LNCAP (cell line): ENCODE data around the gene RXFP4.

Source experiments
- TF ChIP-seq, protein P1 (sequence below): fragments of 450-650 bp; IDR thresholded peaks from 2 replicates; pipeline ENCODE4 v1.5.1; 2017; ENCODE audit warnings: mild to moderate bottlenecking

RXFP4 gene

DNA sequence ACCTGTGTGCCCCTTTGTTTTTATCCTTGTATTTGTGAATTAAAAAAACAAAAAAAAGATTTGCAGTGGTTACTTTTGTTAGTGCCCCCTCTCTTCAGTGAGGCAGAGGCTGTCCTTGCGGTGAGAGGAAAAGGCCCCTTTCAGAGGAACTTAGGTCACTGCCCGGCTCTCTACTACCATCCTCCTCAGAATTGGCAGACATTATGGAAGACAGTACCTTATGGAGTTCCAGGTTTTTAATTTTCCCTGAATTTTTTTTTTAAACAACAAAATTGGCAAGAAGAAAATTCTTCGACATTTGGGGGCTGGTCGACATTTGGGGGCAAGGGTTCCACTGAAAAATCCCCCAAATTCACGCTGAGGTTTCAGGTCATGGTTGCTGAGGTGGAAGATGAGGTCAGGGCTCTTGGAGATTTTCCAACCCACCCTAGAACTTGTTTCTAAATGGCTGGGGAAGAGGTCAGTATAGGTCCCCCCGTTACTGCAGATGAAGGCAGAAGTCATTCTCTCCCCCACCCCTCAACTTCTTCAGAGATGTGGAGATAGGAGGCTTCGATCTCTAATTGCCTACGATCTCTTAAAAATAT lies 5.3 kb downstream of the RXFP4 start:
- TF ChIP-seq, protein P1, sequence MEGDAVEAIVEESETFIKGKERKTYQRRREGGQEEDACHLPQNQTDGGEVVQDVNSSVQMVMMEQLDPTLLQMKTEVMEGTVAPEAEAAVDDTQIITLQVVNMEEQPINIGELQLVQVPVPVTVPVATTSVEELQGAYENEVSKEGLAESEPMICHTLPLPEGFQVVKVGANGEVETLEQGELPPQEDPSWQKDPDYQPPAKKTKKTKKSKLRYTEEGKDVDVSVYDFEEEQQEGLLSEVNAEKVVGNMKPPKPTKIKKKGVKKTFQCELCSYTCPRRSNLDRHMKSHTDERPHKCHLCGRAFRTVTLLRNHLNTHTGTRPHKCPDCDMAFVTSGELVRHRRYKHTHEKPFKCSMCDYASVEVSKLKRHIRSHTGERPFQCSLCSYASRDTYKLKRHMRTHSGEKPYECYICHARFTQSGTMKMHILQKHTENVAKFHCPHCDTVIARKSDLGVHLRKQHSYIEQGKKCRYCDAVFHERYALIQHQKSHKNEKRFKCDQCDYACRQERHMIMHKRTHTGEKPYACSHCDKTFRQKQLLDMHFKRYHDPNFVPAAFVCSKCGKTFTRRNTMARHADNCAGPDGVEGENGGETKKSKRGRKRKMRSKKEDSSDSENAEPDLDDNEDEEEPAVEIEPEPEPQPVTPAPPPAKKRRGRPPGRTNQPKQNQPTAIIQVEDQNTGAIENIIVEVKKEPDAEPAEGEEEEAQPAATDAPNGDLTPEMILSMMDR, result no peak

DNA sequence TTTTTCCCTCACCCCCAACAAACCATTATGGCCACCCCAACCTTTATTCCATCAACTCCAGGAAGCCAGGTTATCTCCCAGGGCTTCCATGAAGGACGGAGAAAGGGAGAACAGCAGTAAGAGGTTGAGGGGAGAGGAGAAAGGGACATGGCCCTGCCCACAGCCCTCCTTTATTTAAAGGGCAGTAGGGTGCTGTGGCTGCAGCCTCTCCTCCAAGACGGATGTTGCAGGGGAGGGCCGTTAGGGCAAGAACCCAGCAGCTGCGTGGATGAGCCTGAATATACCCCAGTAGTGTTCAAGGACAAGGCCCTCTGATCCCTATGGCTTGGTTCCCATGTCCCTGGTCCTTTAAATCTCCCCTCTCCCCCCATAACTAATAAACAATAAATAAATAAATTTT lies 5.9 kb downstream of the RXFP4 start:
- TF ChIP-seq, protein P1, result no peak

DNA sequence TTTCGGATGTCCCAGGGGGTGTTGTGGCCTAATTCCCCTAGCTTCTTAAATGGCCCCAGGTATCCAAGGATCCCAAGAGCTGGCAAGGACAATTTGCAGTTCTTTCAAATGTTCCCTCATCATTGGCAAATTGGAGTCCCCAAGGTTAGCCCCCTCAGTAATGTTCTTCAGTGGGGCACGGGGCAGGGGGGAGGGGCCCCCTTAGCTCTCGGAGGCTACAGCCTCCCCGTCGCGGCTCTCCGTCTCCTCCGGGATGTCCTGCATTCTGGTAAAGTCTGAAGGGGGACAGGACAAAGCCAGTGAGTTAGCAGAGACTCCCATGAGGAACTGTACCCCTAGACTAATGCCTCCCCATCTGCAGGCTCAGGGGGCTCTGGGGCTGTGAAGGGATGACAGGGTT lies 6.3 kb downstream of the RXFP4 start:
- TF ChIP-seq, protein P1, result no peak

DNA sequence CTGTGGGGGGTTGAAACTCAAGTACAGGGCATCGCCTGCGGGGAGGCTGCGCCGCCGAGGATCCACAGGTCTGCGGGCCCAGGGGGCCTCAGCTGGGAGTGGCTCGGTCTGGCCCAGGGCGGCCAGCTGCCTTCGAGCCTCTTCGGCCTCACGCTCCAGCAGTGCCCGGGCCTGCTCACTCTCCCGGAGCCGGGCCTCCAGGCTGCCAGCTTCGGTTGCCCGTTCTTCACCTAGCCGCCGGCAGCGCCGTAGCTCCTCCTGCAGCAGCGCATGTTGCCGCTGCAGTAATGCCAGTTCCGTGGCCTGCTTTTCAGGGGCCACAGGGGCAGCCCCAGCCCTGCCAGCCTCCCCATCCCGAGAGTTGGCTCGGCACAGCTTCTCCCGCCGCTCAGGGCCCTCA lies 9.4 kb downstream of the RXFP4 start:
- TF ChIP-seq, protein P1, result no peak

DNA sequence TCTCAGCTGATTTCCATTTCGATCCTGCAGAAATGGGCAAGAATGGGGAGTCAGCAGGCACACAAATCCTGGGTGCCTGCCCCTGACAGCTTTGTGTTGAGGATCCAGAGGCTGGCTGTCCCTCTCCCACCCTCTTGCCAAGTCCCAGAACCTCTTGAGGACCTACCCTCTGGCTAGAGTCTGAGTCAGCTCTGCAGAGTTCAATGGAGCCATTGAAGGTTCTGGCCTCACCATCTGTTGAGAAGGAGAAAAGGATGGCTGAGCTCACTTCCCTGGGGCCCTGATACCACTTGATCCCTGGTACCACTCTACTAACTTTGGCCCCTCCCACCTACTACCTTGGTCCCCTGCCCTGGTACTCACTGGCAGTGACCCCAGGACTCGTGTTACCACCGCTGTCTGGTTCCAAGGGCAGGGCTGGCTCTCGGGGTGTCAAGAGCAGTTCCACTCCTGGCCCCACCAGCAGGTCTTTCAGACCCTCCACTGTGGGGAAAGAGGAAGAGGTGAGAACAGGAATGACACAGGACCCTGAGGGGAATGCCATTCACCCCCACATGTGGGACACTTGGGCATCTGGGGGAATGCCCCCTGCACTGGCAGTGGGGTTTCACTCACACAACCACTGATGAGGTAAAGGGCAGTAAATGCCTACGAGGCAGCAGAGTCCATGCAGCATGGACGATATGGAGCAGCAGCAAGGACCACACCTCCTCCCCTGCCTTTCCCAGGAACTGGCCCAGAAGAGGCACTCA lies 10.5 kb downstream of the RXFP4 start:
- TF ChIP-seq, protein P1, result no peak

DNA sequence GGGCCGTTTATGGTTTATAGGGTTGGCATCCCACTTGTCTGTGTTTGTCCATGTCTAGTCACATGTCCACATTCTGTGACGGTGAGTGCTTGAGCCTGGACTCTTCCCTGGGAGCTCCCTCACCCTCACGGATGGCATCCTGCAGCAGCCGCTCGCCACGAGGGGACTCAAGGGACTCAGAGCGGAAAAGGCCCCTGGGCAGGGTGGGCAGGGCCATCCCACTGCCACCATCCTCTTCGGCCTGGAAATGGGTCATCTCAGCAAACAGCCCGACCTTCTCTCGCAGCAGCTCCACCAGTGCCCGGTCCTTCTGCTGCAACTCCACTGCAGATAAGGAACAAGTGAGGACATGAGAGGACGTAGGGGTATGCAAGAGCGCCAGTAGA lies 11.1 kb downstream of the RXFP4 start:
- TF ChIP-seq, protein P1, result no peak

DNA sequence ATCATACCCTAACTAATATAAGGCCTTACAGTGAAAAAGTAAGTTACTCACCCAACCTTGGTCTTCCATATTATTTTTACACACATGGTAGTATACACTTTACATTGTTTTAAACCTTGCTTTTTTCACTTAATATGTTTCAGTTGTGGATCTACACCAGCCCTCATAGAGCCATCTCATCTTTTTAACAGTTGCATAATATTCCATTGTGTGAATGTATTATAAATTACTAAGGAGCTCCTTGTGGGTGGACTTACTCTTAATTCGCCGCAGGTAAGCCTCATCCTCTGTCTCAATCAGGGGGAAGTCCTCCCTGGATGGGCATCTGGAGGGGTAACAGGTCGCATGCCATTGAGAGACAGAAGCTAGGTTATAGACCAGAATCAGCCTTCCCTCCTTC lies 13.2 kb downstream of the RXFP4 start:
- TF ChIP-seq, protein P1, result no peak
